ENCODE results near the gene POPDC2. TPM values are rescaled to one million over a fixed set of nuclear protein-coding genes. Genes with fewer than 3 reads are reported as not detected.
A peak's percentile ranks its signal among the peaks of the same experiment; 100 is the strongest.

POPDC2 gene
- total RNA-seq, 4 donors from 2014 or later = 0.18 to 3.8 (median 0.91) TPM; not detected in 1

GRCh38 chr3:119662604-119663373, 2.4 kb upstream of the POPDC2 start:
- 44 to 52% methylated on average over 1 of the region's 1 CpG for WGBS, 2 donors
- Histone ChIP-seq H3K4me1 (peaks cover 0 to 15% (median 12%) of the 10 kb centered on the region in 3 donors), H3K27ac (no peak overlapping the region), H3K36me3 (peaks cover 0 to 7% (median 0%) of the 10 kb centered on the region in 3 donors), H3K27me3 (no peaks in the 10 kb centered on the region), H3K4me3 (no peak overlapping the region), H3K9me3 (no peaks in the 10 kb centered on the region)
- intact Hi-C loops (cut with DNase I) = no loop called here
- DNase-seq = no peak
- TF ChIP-seq CTCF (IDR thresholded peaks at IDR 0.05) = no peak
- no peak for TF ChIP-seq POLR2A (IDR thresholded peaks at IDR 0.05)

- intact Hi-C loops (cut with DNase I) = no loop called here
- Histone ChIP-seq H3K27ac (peak overlapping the region in 2 of 4 donors; percentile 16 to 33), H3K4me3 (no peak overlapping the region)
These were observed 640 bp downstream of the POPDC2 start for GRCh38 chr3:119659606-119660291.

GRCh38 chr3:119658994-119659393, 1.4 kb downstream of the POPDC2 start:
- Histone ChIP-seq H3K36me3 (no peaks in the 10 kb centered on the region), H3K27ac (no peak overlapping the region), H3K4me1 (peaks cover 0 to 15% (median 12%) of the 10 kb centered on the region in 3 donors), H3K9me3 (no peaks in the 10 kb centered on the region), H3K4me3 (no peak overlapping the region), H3K27me3 (no peaks in the 10 kb centered on the region)
- intact Hi-C loops (cut with DNase I) = no loop called here
- 78 to 95% methylated on average over 2 of the region's 2 CpGs for WGBS, 2 donors
- no peak for TF ChIP-seq CTCF (IDR thresholded peaks at IDR 0.05)
- no peak for TF ChIP-seq POLR2A (IDR thresholded peaks at IDR 0.05)
- DNase-seq = no peak

More at GRCh38 chr3:119659606-119660291, 640 bp downstream of the POPDC2 start:
- TF ChIP-seq POLR2A (IDR thresholded peaks at IDR 0.05) (no peak), CTCF (IDR thresholded peaks at IDR 0.05) (no peak)
- DNase-seq = no peak
- 68 to 82% methylated on average over 5 to 7 of the region's 9 CpGs for WGBS, 2 donors
- no peaks in the 10 kb centered on the region for H3K27me3 ChIP-seq
- H3K4me1 ChIP-seq = peaks cover 0 to 15% (median 12%) of the 10 kb centered on the region in 3 donors
- H3K36me3 ChIP-seq = no peaks in the 10 kb centered on the region
- H3K9me3 ChIP-seq = no peaks in the 10 kb centered on the region

- Histone ChIP-seq H3K9me3 (no peaks in the 10 kb centered on the region), H3K4me3 (no peak overlapping the region)
- 81% methylated on average over 4 of the region's 4 CpGs for WGBS, 2 donors
These were observed 2.3 kb downstream of the POPDC2 start for GRCh38 chr3:119657887-119658702.

More at GRCh38 chr3:119657887-119658702, 2.3 kb downstream of the POPDC2 start:
- TF ChIP-seq CTCF (IDR thresholded peaks at IDR 0.05) = no peak
- no peak for TF ChIP-seq POLR2A (IDR thresholded peaks at IDR 0.05)
- Histone ChIP-seq H3K27me3 (no peaks in the 10 kb centered on the region), H3K4me1 (peaks cover 0 to 13% (median 12%) of the 10 kb centered on the region in 3 donors), H3K36me3 (no peaks in the 10 kb centered on the region), H3K27ac (no peak overlapping the region)
- no peak for DNase-seq
- intact Hi-C loops (cut with DNase I) = no loop called here
